Keratinocyte (primary cell): ENCODE results near the gene DEPDC7. TPM values are rescaled to one million over a fixed set of nuclear protein-coding genes. Genes with fewer than 3 reads are reported as not detected.
"Not testable (repeated sequence)": the region's sequence is repeated elsewhere in the genome, so short reads cannot be mapped to it uniquely, and the experiment has no call there.

Source experiments
- DNase-seq: peaks from one replicate; pipeline ENCODE4 v3.0.0-alpha.2; 2011; ENCODE audit warnings: low read depth, missing footprints, low spot score
- FAIRE-seq: peaks from 2 replicates; lab custom pipeline; 2011; peaks lifted over from hg19 to GRCh38; lab: Jason Lieb, UNC
- H2AFZ ChIP-seq: 2 replicates; pipeline ENCODE4 v1.6.0; 2012; ENCODE audit warnings: low read length, control low read depth, inconsistent platforms; ENCODE audit not compliant: control insufficient read depth
- H3K27ac ChIP-seq: 2 replicates; pipeline ENCODE4 v1.5.1; 2011; ENCODE audit warnings: low read length; ENCODE audit not compliant: control insufficient read depth, insufficient read depth
- H3K27me3 ChIP-seq: 3 replicates; pipeline ENCODE4 v1.6.0; 2011; ENCODE audit warnings: low read length; ENCODE audit not compliant: control insufficient read depth, insufficient read depth; ENCODE audit errors: extremely low read depth
- H3K36me3 ChIP-seq, 2 experiments: 2 replicates in 1 of 2; 3 replicates in 1 of 2; pipeline ENCODE4 v1.5.1; 2011; ENCODE audit warnings: low read length in 2 of 2, mild to moderate bottlenecking in 1 of 2; ENCODE audit not compliant: control insufficient read depth in 2 of 2, insufficient read depth in 2 of 2; ENCODE audit errors: extremely low read depth in 1 of 2
- H3K4me1 ChIP-seq: 3 replicates; pipeline ENCODE4 v1.5.1; 2011; ENCODE audit warnings: low read length; ENCODE audit not compliant: control insufficient read depth, insufficient read depth; ENCODE audit errors: extremely low read depth
- H3K4me2 ChIP-seq: 3 replicates; pipeline ENCODE4 v1.6.0; 2011; ENCODE audit warnings: low read depth, low read length; ENCODE audit not compliant: control insufficient read depth, insufficient read depth; ENCODE audit errors: extremely low read depth
- H3K4me3 ChIP-seq, 3 experiments: fragments of 200-600 bp in 1 of 3; sonication (generic) in 1 of 3; 2 replicates in 2 of 3; 3 replicates in 1 of 3; pipeline ENCODE4 v1.5.1; 2011 to 2016; ENCODE audit warnings: low read length in 3 of 3, mild to moderate bottlenecking in 3 of 3, control low read depth in 2 of 3, inconsistent platforms in 1 of 3, low read depth in 1 of 3, mixed read lengths in 1 of 3, mixed run types in 1 of 3, moderate library complexity in 1 of 3; ENCODE audit not compliant: control insufficient read depth in 2 of 3, insufficient read depth in 2 of 3; ENCODE audit errors: extremely low read depth in 1 of 3
- H3K79me2 ChIP-seq: 2 replicates; pipeline ENCODE4 v1.6.0; 2012; ENCODE audit warnings: low read length; ENCODE audit not compliant: control insufficient read depth, insufficient read depth
- H3K9ac ChIP-seq: 3 replicates; pipeline ENCODE4 v1.6.0; 2011; ENCODE audit warnings: low read length; ENCODE audit not compliant: control insufficient read depth, insufficient read depth; ENCODE audit errors: extremely low read depth
- H3K9me1 ChIP-seq: 3 replicates; pipeline ENCODE4 v1.6.0; 2011; ENCODE audit warnings: low read length; ENCODE audit not compliant: control insufficient read depth, insufficient read depth; ENCODE audit errors: extremely low read depth
- H3K9me3 ChIP-seq: 2 replicates; pipeline ENCODE4 v1.5.1; 2012; ENCODE audit warnings: low read depth, low read length; ENCODE audit not compliant: control insufficient read depth
- H4K20me1 ChIP-seq: 3 replicates; pipeline ENCODE4 v1.6.0; 2011; ENCODE audit warnings: low read length; ENCODE audit not compliant: control insufficient read depth, insufficient read depth; ENCODE audit errors: extremely low read depth
- CTCF ChIP-seq, 3 experiments: IDR thresholded peaks in 1 of 3; conservative IDR thresholded peaks in 1 of 3; optimal IDR thresholded peaks in 1 of 3; 2 replicates in 2 of 3; 3 replicates in 1 of 3; pipeline versions ENCODE3 to v1.5.1; 2011; ENCODE audit warnings: low read length in 3 of 3, mild to moderate bottlenecking in 3 of 3, moderate library complexity in 2 of 3, control low read depth in 1 of 3, inconsistent platforms in 1 of 3; ENCODE audit not compliant: insufficient read depth in 2 of 3; ENCODE audit errors: extremely low read depth in 1 of 3
- EZH2 ChIP-seq: IDR thresholded peaks from one replicate; pipeline ENCODE4 v1.6.1; 2012; ENCODE audit warnings: inconsistent platforms, mild to moderate bottlenecking, low read length, moderate library complexity
- dilution Hi-C: fragments of 300-500 bp; cut with MboI; formaldehyde crosslinking; loops from one replicate; pipeline ENCODE4 v1.7.0; 2020; ENCODE audit warnings: low sequenced_read_pairs; ENCODE audit not compliant: extremely low pct_ligation_motif_present
- polyA minus RNA-seq, 3 experiments: library from RNA; depleted of rRNA, polyadenylated mRNA; stranded (reverse); fragments of >200 nt; gene quantifications; 1 replicate in 1 of 3; 2 replicates in 1 of 3; 3 replicates in 1 of 3; pipeline ENCODE4 v1.2.3, GENCODE V29; 2011
- polyA plus RNA-seq, 5 experiments: library from polyadenylated mRNA; depleted of rRNA in 3 of 5; stranded (reverse) in 3 of 5; stranded (forward) in 1 of 5; unstranded in 1 of 5; fragments of >200 nt; gene quantifications; 1 replicate in 1 of 5; 2 replicates in 3 of 5; 3 replicates in 1 of 5; pipeline versions ENCODE4 v1.2.1 to v1.2.3, GENCODE V29; 2011 to 2012; ENCODE audit warnings: missing spikeins in 2 of 5, low read depth in 1 of 5, low replicate concordance in 1 of 5

DEPDC7 gene
- polyA plus RNA-seq = 15.5 to 29.8 TPM (median 19.3 TPM) in 3 replicates
- 16.4 TPM for polyA plus RNA-seq (2011; ENCODE audit: low read depth)
- polyA plus RNA-seq (2011; cell fraction: cytosol; rRNA removed) = 9.0 and 19.3 TPM in 2 replicates
- polyA plus RNA-seq (2011; cell fraction: nucleus; rRNA removed) = 34.1 and 42.4 TPM in 2 replicates
- polyA plus RNA-seq (2012; ENCODE audit: low replicate concordance) = 7.2 and 13.6 TPM in 2 replicates
- 3.6 to 14.0 TPM (median 10.9 TPM) in 3 replicates for polyA minus RNA-seq
- polyA minus RNA-seq (2011; cell fraction: cytosol; rRNA and poly(A)+ RNA removed) = 8.4 TPM
- 17.3 and 28.6 TPM in 2 replicates for polyA minus RNA-seq (2011; cell fraction: nucleus; rRNA and poly(A)+ RNA removed)

GRCh38 chr11:33015621-33016551 is at the start of gene DEPDC7:
DEPDC7 (plus strand) TSS chr11:33015878; CDS start chr11:33015956, 78 bp downstream.
- peak within 1 kb of the TSS; percentile 86 for H3K9ac ChIP-seq
- no peaks in the 10 kb centered on the region for H3K9me1 ChIP-seq
- peak within 1 kb of the TSS; percentile 98 for H3K4me2 ChIP-seq
- H3K79me2 ChIP-seq = peaks cover 45% of the 10 kb centered on the region
- DNase-seq (no peak), FAIRE-seq (peak; percentile 67)
- peak within 1 kb of the TSS; percentile 79 for H3K27ac ChIP-seq
- no peaks in the 10 kb centered on the region for H3K36me3 ChIP-seq
- no peak for TF ChIP-seq EZH2
- TF ChIP-seq CTCF (optimal IDR thresholded peaks at IDR 0.05 in 1 of 3, IDR thresholded peaks at IDR 0.05 in 1 of 3, conservative IDR thresholded peaks at IDR 0.05 in 1 of 3; ENCODE audit: extremely low read depth in 1 of 3, insufficient read depth in 2 of 3, low read length in 3 of 3) = no peak
- no peaks in the 10 kb centered on the region for H3K9me3 ChIP-seq
- H4K20me1 ChIP-seq = no peaks in the 10 kb centered on the region
- H3K4me1 ChIP-seq = peaks cover 28% of the 10 kb centered on the region
- dilution Hi-C loops = no loop called here
- peak within 1 kb of the TSS; percentile 60 to 94 (median 93) for H3K4me3 ChIP-seq
- no peaks in the 10 kb centered on the region for H3K27me3 ChIP-seq
- H2AFZ ChIP-seq = peak within 1 kb of the TSS; percentile 81

GRCh38 chr11:32968541-32968940 is 47.1 kb upstream of the DEPDC7 start:
- H3K27ac ChIP-seq = no peak overlapping the region
- dilution Hi-C loops = no loop called here
- no peak overlapping the region for H3K9ac ChIP-seq
- no peaks in the 10 kb centered on the region for H3K9me1 ChIP-seq
- FAIRE-seq = no peak
- no peak overlapping the region for H3K4me2 ChIP-seq
- H3K9me3 ChIP-seq = no peaks in the 10 kb centered on the region
- H3K36me3 ChIP-seq = peaks cover 6 to 9% of the 10 kb centered on the region in 2 experiments
- no peaks in the 10 kb centered on the region for H3K27me3 ChIP-seq
- H2AFZ ChIP-seq = no peak overlapping the region
- TF ChIP-seq CTCF (optimal IDR thresholded peaks at IDR 0.05 in 1 of 3, IDR thresholded peaks at IDR 0.05 in 1 of 3, conservative IDR thresholded peaks at IDR 0.05 in 1 of 3; ENCODE audit: extremely low read depth in 1 of 3, insufficient read depth in 2 of 3, low read length in 3 of 3) (no peak), EZH2 (no peak)
- no peak for DNase-seq
- no peak overlapping the region for H3K4me3 ChIP-seq
- no peaks in the 10 kb centered on the region for H4K20me1 ChIP-seq
- no peaks in the 10 kb centered on the region for H3K4me1 ChIP-seq
- no peaks in the 10 kb centered on the region for H3K79me2 ChIP-seq

- H3K9me1 ChIP-seq, dilution Hi-C loops, H3K79me2 ChIP-seq, H3K4me1 ChIP-seq, H2AFZ ChIP-seq, H3K4me3 ChIP-seq, H4K20me1 ChIP-seq, FAIRE-seq, H3K27me3 ChIP-seq, H3K4me2 ChIP-seq, H3K27ac ChIP-seq, DNase-seq, H3K9ac ChIP-seq, H3K9me3 ChIP-seq: not testable (repeated sequence)
- H3K36me3 ChIP-seq = peaks cover 5 to 13% of the 10 kb centered on the region in 2 experiments
Observed at GRCh38 chr11:32972233-32972632, 43.4 kb upstream of the DEPDC7 start.
